22Rv1 (cell line): ENCODE measurements around the gene SERINC3.
A peak's percentile ranks its signal among the peaks of the same experiment; 100 is the strongest.
"Not testable (repeated sequence)": the region's sequence is repeated elsewhere in the genome, so short reads cannot be mapped to it uniquely, and the experiment has no call there.

Experiments
- H3K27ac ChIP-seq: fragments of 450-650 bp; 2 replicates; pipeline ENCODE4 v1.5.1; 2017
- ZFX ChIP-seq: fragments of 450-650 bp; IDR thresholded peaks from 2 replicates; pipeline ENCODE4 v1.6.1; 2017; ENCODE audit warnings: antibody characterized with exemption, borderline replicate concordance
- TF ChIP-seq, protein P1 (sequence below): fragments of 450-650 bp; IDR thresholded peaks from 2 replicates; pipeline ENCODE4 v1.5.1; 2017; ENCODE audit warnings: mild to moderate bottlenecking

Gene SERINC3

DNA sequence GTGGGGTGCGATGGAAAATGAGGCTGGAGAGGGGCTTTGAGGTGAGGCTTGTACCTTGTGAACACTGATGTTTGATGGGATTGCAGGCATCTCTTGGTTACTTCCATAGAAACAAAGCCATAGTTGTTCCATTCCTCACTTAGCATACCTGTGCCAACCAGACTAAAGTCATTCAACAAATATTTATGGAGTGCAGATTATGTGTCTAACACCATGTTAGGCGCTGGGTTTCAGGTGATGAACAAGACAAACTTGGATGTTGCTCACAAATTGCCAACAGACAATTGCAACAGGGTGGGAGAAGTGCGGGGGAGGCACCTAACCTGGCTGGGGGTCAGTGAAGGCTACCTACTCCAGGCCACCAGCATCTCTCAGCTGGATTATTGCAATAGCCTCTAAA lies 44.7 kb downstream of the SERINC3 start:
- H3K27ac ChIP-seq = no peak overlapping the region
- TF ChIP-seq, protein P1, sequence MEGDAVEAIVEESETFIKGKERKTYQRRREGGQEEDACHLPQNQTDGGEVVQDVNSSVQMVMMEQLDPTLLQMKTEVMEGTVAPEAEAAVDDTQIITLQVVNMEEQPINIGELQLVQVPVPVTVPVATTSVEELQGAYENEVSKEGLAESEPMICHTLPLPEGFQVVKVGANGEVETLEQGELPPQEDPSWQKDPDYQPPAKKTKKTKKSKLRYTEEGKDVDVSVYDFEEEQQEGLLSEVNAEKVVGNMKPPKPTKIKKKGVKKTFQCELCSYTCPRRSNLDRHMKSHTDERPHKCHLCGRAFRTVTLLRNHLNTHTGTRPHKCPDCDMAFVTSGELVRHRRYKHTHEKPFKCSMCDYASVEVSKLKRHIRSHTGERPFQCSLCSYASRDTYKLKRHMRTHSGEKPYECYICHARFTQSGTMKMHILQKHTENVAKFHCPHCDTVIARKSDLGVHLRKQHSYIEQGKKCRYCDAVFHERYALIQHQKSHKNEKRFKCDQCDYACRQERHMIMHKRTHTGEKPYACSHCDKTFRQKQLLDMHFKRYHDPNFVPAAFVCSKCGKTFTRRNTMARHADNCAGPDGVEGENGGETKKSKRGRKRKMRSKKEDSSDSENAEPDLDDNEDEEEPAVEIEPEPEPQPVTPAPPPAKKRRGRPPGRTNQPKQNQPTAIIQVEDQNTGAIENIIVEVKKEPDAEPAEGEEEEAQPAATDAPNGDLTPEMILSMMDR = no peak
- TF ChIP-seq ZFX = no peak

DNA sequence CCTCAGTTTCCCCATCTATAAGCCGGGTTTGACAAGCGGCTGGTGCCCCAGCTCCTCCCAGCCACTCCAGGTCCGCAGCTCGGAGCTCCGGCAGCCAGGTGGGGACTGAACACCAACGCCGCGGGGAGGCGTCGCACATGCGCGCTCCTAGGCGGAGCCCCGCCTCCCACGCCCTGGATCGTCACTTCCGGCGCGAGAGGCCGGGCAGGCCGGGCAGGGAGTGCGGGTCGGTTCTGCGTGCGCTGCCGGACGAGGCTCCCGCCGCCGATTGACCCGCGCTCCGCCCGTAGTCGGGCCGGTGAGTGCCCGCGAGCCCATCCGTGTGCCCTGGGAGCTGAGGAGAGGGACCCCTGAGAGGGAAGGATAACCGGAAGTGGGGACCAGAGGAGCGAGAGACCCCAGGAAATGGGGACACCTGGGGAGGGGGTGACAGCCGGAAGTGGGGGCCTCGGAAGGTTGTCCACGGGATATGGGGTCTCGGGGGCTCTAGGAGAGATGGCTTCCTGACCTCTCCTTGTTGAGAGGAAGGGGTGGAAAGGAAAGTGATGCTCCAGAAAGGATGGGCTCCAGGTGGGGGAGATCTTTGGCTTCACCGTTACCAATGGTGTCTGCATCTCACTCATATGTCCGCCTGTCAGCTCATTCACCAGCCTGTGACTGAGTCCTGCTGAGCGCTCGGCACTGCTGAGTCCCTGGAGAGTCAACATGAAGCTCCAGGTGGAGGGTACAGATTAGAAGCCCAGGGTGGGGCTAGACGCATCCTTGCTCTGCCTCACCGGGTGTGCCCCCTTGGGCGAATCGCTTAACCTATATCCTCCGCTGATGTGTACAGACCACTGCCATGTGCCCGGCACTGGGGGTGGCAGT lies 45.9 kb downstream of the SERINC3 start, which contains the start of gene TTPAL:
Gene TTPAL, plus strand, starts transcription at position 181 of the 867 bp plus-strand sequence. CDS start 4,126 bp downstream, outside the sequence.
- peak within 1 kb of the TSS; percentile 40; the same call in 1 of the 2 replicates for H3K27ac ChIP-seq

DNA sequence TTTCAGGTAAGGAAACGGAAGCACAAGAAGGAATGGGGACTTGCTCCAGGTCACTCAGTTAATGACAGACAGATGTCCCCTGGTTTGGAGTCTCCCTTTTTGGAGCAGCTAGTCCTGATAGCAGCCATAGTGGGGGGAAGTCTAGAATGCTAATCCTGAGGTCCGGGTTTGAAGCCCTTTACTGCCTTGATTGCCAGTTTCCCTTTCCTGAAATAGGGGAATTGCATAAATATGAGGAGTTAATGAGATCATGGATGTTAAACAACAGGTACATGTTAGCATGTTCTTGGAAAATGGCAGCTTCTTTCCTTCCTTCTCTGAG lies 46.5 kb downstream of the SERINC3 start:
- peak overlapping the region; percentile 40; the same call in 1 of the 2 replicates for H3K27ac ChIP-seq
- TF ChIP-seq ZFX = no peak
- TF ChIP-seq, protein P1 = no peak

More for the DNA sequence above, 45.9 kb downstream of the SERINC3 start, which contains the start of gene TTPAL:
- TF ChIP-seq, protein P1 = peak; percentile 32
- TF ChIP-seq ZFX = no peak

DNA sequence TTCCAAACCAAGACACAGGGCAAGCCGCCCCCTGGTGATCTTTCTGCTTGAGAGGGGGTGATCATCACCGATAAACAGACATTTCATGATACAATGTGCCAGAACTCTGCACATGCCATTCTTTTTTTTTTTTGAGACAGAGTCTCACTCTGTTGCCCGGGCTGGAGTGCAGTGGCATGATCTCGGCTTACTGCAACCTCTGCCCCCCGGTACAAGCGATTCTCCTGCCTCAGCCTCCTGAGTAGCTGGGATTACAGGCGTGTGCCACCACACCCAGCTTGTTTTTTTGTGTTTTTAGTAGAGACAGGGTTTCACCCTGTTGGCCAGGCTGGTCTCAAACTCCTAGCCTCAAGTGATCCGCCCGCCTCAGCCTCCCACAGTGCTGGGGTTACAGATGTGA lies 49.6 kb downstream of the SERINC3 start:
- H3K27ac ChIP-seq = not testable (repeated sequence)

DNA sequence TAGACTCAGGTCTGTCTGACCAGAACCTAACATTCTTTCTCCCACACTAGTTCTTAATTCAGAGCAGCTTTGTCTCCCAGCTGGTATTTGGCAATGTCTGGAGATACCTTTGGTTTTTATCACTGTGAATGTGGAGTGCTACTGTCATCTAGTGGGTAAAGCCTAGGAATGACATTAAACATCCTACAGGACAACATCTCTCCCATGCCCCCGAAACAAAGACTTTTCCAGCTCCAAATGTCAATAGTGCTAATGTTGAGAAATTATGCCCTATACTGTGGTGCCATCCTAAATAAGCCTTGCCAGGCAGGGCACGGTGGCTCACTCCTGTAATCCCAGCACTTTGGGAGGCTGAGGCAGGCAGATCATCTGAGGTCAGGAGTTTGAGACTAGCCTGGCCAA lies 50.4 kb downstream of the SERINC3 start:
- H3K27ac ChIP-seq = no peak overlapping the region
- no peak for TF ChIP-seq ZFX
- TF ChIP-seq, protein P1 = peak; percentile 67

DNA sequence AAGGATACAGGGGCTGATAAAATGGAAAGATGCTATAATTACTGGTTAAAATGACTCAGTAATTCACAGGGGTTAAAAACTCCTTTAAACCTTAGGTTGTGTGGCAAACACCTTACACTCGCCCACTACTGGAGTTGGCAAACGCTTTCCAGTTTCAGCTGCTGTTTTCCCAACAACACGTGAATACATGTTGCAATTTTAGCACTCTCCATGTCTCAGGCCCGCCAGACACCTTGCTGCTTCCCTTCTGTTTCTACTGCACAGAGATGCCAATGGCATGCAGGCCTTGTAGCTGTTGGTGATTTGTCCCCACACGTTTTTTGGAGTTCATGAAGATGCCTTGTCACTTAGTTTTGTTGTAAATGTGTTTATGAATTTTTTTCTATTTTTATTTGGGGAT lies 51.5 kb downstream of the SERINC3 start:
- no peak overlapping the region for H3K27ac ChIP-seq
- no peak for TF ChIP-seq ZFX
- TF ChIP-seq, protein P1 = no peak

DNA sequence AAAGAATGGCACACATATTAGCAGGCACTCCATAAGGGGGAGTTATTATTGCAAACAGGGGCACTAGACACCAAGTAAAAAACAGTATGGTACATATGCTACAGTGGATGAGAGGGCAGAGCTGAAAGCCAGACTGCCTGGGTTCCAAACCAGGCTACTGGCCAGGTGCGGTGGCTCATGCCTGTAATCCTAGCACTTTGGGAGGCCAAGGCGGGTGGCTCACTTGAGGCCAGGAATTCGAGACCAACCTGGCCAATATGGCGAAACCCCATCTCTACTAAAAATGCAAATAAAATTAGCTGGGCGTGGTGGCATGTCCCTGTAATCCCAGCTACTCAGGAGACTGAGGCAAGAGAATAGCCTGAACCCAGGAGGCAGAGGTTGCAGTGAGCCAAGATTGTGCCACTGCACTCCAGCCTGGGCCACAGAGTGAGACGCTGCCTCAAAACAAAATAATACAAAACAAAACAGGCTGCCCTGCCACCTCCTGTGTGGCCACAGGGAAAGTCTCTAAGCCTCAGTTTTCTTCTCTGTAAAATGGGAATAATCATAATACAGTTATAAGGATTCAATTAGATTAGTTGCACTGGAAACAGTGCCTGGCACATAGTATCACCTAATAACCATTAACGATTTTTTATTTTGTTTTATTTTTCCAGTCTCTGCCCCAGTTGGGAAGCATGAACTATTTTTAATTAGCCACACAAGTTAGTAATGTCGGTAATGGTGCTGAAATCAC lies 53.7 kb downstream of the SERINC3 start:
- H3K27ac ChIP-seq = no peak overlapping the region
- TF ChIP-seq ZFX = no peak
- TF ChIP-seq, protein P1 = no peak
